ENCODE measurements around the gene LRRC45. TPM values are rescaled to one million over a fixed set of nuclear protein-coding genes. Genes with fewer than 3 reads are reported as not detected.
A peak's percentile ranks its signal among the peaks of the same experiment; 100 is the strongest.

LRRC45 gene
- total and polyA plus RNA-seq, 9 of the 15 experiments (the other 6 are each of a cell fraction or from before 2014, with no cell fraction given): 3.5 to 21.5 (median 11.2) TPM; not detected in 2

GRCh38 chr17:82021900-82022309 is 1.2 kb upstream of the LRRC45 start (continued):
- TF ChIP-seq E2F6 (IDR thresholded peaks at IDR 0.05; ENCODE audit: borderline replicate concordance in 1 of 2, extremely low read depth in 1 of 2, insufficient read depth in 1 of 2, insufficient read length in 1 of 2, low read depth in 1 of 2, low read length in 1 of 2, poor library complexity in 1 of 2, severe bottlenecking in 1 of 2): peak in 1 of 2 experiments; percentile 20
- peak; percentile 77; the same call in 1 of the 2 replicates for TF ChIP-seq ZBTB7A (IDR thresholded peaks at IDR 0.05; ENCODE audit: borderline replicate concordance, control insufficient read depth, low read depth, low read length)
- TF ChIP-seq HLTF (IDR thresholded peaks at IDR 0.05): no peak
- no peak for TF ChIP-seq MTA1 (IDR thresholded peaks at IDR 0.05; ENCODE audit: borderline replicate concordance)
- no peak for TF ChIP-seq POLR2AphosphoS2 (IDR thresholded peaks at IDR 0.05; ENCODE audit: low read length)
- 0 out of 2 replicates have a peak, but pooled peaks have one; percentile 56 for TF ChIP-seq ARID1B (IDR thresholded peaks at IDR 0.05)
- 0 out of 2 replicates have a peak, but pooled peaks have one; percentile 14 for TF ChIP-seq LEF1 (IDR thresholded peaks at IDR 0.05)
- no peak for TF ChIP-seq NR4A1 (CRISPR knock-in tag; IDR thresholded peaks at IDR 0.05)
- no peak for TF ChIP-seq NR4A1 (tag; IDR thresholded peaks at IDR 0.05)
- TF ChIP-seq CHD4 (IDR thresholded peaks at IDR 0.05; ENCODE audit: insufficient read depth, insufficient replicate concordance, low read depth, low read length, poor library complexity, severe bottlenecking): peak; percentile 30
- TF ChIP-seq SFPQ (IDR thresholded peaks at IDR 0.05; ENCODE audit: low read depth, low read length): no peak
- 0 out of 2 replicates have a peak, but pooled peaks have one; percentile 17 for TF ChIP-seq ATF6 (CRISPR knock-in tag; IDR thresholded peaks at IDR 0.05)
- TF ChIP-seq ARID3B (CRISPR knock-in tag; IDR thresholded peaks at IDR 0.05; ENCODE audit: borderline replicate concordance): no peak
